ENCODE data around the gene PPARG.

PPARG gene

DNA sequence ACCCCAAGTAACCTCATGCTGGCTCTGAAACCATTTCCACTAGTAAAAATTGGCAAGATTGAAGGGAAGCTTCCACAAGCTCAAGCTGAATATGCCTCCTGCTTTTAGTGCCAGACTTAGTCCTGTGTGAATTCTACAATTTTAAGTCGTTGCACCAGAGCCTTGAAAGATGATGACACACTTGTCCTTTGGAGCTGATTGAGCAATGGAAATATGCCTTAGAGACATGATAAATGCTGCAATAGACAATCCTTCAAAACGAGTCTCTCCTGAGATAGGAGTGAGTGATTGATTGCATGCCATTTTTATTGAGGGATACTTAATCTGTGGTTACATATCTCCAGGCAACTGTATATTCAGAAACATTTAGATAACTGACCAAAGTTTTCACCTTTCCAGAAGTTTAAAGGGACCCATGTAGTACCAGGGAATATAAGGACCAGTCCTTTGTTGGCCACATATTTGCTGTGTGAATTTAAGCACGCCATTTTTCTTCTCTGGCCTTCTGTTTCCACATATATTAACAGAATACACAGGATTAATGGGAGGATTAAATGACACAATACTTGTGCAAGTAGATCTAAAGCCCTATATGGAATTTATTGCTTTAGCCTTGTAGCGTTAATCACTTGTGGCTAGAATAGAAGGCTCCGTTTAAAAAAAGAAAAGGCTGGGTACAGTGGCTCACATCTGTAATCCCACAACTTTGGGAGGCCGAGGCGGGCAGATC, 65.1 kb downstream of the PPARG start:
- TF ChIP-seq, protein P1, sequence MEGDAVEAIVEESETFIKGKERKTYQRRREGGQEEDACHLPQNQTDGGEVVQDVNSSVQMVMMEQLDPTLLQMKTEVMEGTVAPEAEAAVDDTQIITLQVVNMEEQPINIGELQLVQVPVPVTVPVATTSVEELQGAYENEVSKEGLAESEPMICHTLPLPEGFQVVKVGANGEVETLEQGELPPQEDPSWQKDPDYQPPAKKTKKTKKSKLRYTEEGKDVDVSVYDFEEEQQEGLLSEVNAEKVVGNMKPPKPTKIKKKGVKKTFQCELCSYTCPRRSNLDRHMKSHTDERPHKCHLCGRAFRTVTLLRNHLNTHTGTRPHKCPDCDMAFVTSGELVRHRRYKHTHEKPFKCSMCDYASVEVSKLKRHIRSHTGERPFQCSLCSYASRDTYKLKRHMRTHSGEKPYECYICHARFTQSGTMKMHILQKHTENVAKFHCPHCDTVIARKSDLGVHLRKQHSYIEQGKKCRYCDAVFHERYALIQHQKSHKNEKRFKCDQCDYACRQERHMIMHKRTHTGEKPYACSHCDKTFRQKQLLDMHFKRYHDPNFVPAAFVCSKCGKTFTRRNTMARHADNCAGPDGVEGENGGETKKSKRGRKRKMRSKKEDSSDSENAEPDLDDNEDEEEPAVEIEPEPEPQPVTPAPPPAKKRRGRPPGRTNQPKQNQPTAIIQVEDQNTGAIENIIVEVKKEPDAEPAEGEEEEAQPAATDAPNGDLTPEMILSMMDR (conservative IDR thresholded peaks at IDR 0.05; ENCODE audit: low read depth): no peak
- ChIA-PET POLR2A (ENCODE audit: low non-redundant PET) (no interaction called here), CTCF (interaction anchor here (0.8 kb wide), 1 partner anchor 11 kb away, joined by 3 read pairs; no protein-coding TSS in a partner anchor)
- H3K27ac ChIP-seq: peak overlapping the region; percentile 48; the same call in 1 of the 2 replicates
- no peak for DNase-seq (ENCODE audit: low spot score)

DNA sequence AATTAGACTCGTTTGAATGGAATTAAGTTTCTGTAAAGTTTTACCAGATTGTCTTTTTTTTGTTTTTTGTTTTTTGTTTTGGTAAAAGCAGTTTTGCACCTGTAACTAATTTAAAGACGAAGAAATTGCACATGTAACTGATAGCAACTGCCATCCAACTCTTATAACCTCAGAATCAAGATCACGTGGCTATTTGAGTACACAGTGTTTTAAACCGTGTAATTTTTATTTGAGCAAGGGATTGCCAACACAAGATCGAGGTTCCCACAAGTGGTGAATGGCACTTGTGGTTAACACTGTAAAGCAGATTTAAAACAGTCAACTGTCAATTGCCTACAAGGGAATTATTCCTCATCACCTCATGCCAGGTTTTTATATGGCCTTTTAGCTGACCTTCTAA, 67.3 kb downstream of the PPARG start:
- ChIA-PET POLR2A (ENCODE audit: low non-redundant PET) (no interaction called here), CTCF (interaction anchor here (0.6 kb wide), 1 partner anchor 90 kb away, joined by 5 read pairs; no protein-coding TSS in a partner anchor)
- DNase-seq (ENCODE audit: low spot score): no peak
- no peak overlapping the region for H3K27ac ChIP-seq
- TF ChIP-seq, protein P1 (conservative IDR thresholded peaks at IDR 0.05; ENCODE audit: low read depth): no peak

- ChIA-PET CTCF (no interaction called here), POLR2A (ENCODE audit: low non-redundant PET) (no interaction called here)
- no peak overlapping the region for H3K27ac ChIP-seq
- DNase-seq (ENCODE audit: low spot score): no peak
- TF ChIP-seq, protein P1 (conservative IDR thresholded peaks at IDR 0.05; ENCODE audit: low read depth): no peak
These were observed 68.1 kb downstream of the PPARG start for GRCh38 chr3:12356996-12357395.

DNA sequence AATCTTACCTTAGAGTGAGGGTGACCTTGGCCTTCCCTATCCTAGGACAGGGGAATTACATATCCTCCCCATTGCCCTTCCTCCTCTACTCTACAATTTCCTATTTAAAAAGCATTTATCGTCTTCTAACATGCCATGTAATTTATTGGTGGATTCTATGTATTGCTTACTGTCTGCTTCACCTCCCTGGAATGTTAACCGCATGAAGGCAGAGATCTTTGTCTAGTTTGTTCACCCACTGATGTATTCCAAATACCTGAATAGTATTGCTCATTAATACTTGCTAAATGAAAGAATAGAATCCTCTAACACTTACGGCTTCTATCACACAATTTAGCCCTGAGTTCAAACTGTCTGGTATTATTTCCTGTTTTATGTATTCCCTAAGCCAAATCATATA, 68.6 kb downstream of the PPARG start:
- TF ChIP-seq, protein P1 (conservative IDR thresholded peaks at IDR 0.05; ENCODE audit: low read depth): no peak
- ChIA-PET CTCF (no interaction called here), POLR2A (ENCODE audit: low non-redundant PET) (no interaction called here)
- no peak for DNase-seq (ENCODE audit: low spot score)
- no peak overlapping the region for H3K27ac ChIP-seq

- TF ChIP-seq, protein P1 (conservative IDR thresholded peaks at IDR 0.05; ENCODE audit: low read depth): no peak
These were observed 74.7 kb downstream of the PPARG start for GRCh38 chr3:12363397-12364195.

DNA sequence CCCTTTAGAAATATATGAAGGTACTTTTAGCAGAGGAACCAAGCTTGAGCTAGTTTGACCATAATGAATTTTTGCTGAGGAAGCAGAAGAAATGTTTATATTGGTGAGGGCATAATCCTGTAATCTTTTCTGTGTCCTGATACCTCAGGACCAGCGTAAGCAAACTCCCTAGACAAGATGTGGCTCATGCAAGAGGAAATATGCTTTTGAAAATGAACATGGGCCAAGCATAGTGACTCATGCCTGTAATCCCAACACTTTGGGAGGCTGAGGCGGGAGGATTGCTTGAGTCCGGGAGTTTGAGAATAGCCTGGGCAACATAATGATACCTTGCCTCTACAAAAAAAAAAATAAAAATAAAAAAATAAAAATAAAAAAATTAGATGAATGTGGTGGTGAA, 78.5 kb downstream of the PPARG start:
- no peak for DNase-seq (ENCODE audit: low spot score)
- POLR2A ChIA-PET (ENCODE audit: low non-redundant PET): no interaction called here
- H3K27ac ChIP-seq: no peak overlapping the region
- TF ChIP-seq, protein P1 (conservative IDR thresholded peaks at IDR 0.05; ENCODE audit: low read depth): no peak
- CTCF ChIA-PET: interaction anchor here (0.6 kb wide), 1 partner anchor 9 kb away, joined by 7 read pairs; no protein-coding TSS in a partner anchor

More at GRCh38 chr3:12363397-12364195, 74.7 kb downstream of the PPARG start:
- H3K27ac ChIP-seq: no peak overlapping the region
- ChIA-PET POLR2A (ENCODE audit: low non-redundant PET) (no interaction called here), CTCF (no interaction called here)
- no peak for DNase-seq (ENCODE audit: low spot score)
